ENCODE data around the gene MAMDC2. TPM values are rescaled to one million over a fixed set of nuclear protein-coding genes. Genes with fewer than 3 reads are reported as not detected.

MAMDC2 gene
- total RNA-seq, 1 experiment from 2014 or later = 1.2 TPM

GRCh38 chr9:70064496-70064895 is 20.8 kb downstream of the MAMDC2 start:
- no peaks in the 10 kb centered on the region for H3K36me3 ChIP-seq (ENCODE audit: control insufficient read depth in 1 of 2, insufficient read depth in 2 of 2, low read length in 2 of 2)
- H3K4me2 ChIP-seq (ENCODE audit: low read length) = no peak overlapping the region
- no TSS peak for BruUV-seq (replicated peaks)
- TF ChIP-seq YY1 (IDR thresholded peaks at IDR 0.05; ENCODE audit: extremely low read depth, insufficient replicate concordance, low read depth, low read length) (no peak), CEBPB (IDR thresholded peaks at IDR 0.05; ENCODE audit: low read depth) (no peak), EZH2 (IDR thresholded peaks at IDR 0.05) (no peak), EZH2phosphoT487 (IDR thresholded peaks at IDR 0.05; ENCODE audit: borderline replicate concordance) (no peak), MAX (IDR thresholded peaks at IDR 0.05) (no peak), ZFX (IDR thresholded peaks at IDR 0.05) (no peak), EGR1 (IDR thresholded peaks at IDR 0.05; ENCODE audit: low read depth) (no peak), ZNF274 (IDR thresholded peaks at IDR 0.05; ENCODE audit: low read depth, low read length) (no peak), JUND (IDR thresholded peaks at IDR 0.05) (no peak), POLR2AphosphoS5 (IDR thresholded peaks at IDR 0.05; ENCODE audit: low read depth, low read length) (no peak), SRF (IDR thresholded peaks at IDR 0.05; ENCODE audit: low read depth) (no peak), SIN3A (IDR thresholded peaks at IDR 0.05; ENCODE audit: low read depth) (no peak)
- TF ChIP-seq, protein P1, sequence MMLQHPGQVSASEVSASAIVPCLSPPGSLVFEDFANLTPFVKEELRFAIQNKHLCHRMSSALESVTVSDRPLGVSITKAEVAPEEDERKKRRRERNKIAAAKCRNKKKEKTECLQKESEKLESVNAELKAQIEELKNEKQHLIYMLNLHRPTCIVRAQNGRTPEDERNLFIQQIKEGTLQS (IDR thresholded peaks at IDR 0.05) = no peak
- no peak overlapping the region for H3K27ac ChIP-seq (ENCODE audit: low read depth, low read length)
- H3K4me3 ChIP-seq (replicated peaks in 1 of 2; ENCODE audit: low read depth in 1 of 2, low read length in 2 of 2) = no peak overlapping the region
- DNase-seq (ENCODE audit: low read depth, low spot score) (no peak), ATAC-seq (no peak)
- CTCF ChIA-PET = no interaction called here
- RAD21 ChIA-PET (ENCODE audit: low non-redundant PET in 1 of 2, low total read pairs in 2 of 2, uncharacterized antibody in 2 of 2, unreplicated experiment in 2 of 2) = no interaction called here
- no peaks in the 10 kb centered on the region for H3K4me1 ChIP-seq (ENCODE audit: control insufficient read depth in 1 of 2, insufficient read depth in 2 of 2, low read length in 2 of 2)
- no peaks in the 10 kb centered on the region for H3K79me2 ChIP-seq (ENCODE audit: insufficient read depth, low read length)
- H3K9me3 ChIP-seq (ENCODE audit: control insufficient read depth in 1 of 2, insufficient read depth in 1 of 2, low read depth in 1 of 2, low read length in 2 of 2) = no peaks in the 10 kb centered on the region
- POLR2A ChIA-PET = no interaction called here
- intact Hi-C loops (cut with micrococcal nuclease) = no loop called here
- H4K20me1 ChIP-seq (ENCODE audit: insufficient read depth) = no peaks in the 10 kb centered on the region
- H2AFZ ChIP-seq (ENCODE audit: low read depth, low read length, poor library complexity, severe bottlenecking) = no peak overlapping the region
- H3K27me3 ChIP-seq (ENCODE audit: insufficient read depth, low read length) = no peaks in the 10 kb centered on the region
- H3K9me2 ChIP-seq (ENCODE audit: insufficient read depth) = no peaks in the 10 kb centered on the region
- H3K9ac ChIP-seq (ENCODE audit: low read length) = no peak overlapping the region

GRCh38 chr9:70065572-70065971 is 21.9 kb downstream of the MAMDC2 start:
- POLR2A ChIA-PET = no interaction called here
- ATAC-seq = no peak

More at GRCh38 chr9:70065572-70065971, 21.9 kb downstream of the MAMDC2 start:
- CTCF ChIA-PET = no interaction called here
- no peaks in the 10 kb centered on the region for H3K9me3 ChIP-seq (ENCODE audit: control insufficient read depth in 1 of 2, insufficient read depth in 1 of 2, low read depth in 1 of 2, low read length in 2 of 2)
- no peaks in the 10 kb centered on the region for H3K27me3 ChIP-seq (ENCODE audit: insufficient read depth, low read length)
- no peak for DNase-seq (ENCODE audit: low read depth, low spot score)
- BruUV-seq (replicated peaks) = no TSS peak
- H3K4me3 ChIP-seq (replicated peaks in 1 of 2; ENCODE audit: low read depth in 1 of 2, low read length in 2 of 2) = no peak overlapping the region
- TF ChIP-seq CEBPB (IDR thresholded peaks at IDR 0.05; ENCODE audit: low read depth) (no peak), TCF7L2 (IDR thresholded peaks at IDR 0.05; ENCODE audit: borderline replicate concordance, extremely low read depth, insufficient read depth, insufficient read length) (no peak), YY1 (IDR thresholded peaks at IDR 0.05; ENCODE audit: extremely low read depth, insufficient replicate concordance, low read depth, low read length) (no peak)
- TF ChIP-seq, protein P1 (IDR thresholded peaks at IDR 0.05) = no peak
- TF ChIP-seq, protein P2, sequence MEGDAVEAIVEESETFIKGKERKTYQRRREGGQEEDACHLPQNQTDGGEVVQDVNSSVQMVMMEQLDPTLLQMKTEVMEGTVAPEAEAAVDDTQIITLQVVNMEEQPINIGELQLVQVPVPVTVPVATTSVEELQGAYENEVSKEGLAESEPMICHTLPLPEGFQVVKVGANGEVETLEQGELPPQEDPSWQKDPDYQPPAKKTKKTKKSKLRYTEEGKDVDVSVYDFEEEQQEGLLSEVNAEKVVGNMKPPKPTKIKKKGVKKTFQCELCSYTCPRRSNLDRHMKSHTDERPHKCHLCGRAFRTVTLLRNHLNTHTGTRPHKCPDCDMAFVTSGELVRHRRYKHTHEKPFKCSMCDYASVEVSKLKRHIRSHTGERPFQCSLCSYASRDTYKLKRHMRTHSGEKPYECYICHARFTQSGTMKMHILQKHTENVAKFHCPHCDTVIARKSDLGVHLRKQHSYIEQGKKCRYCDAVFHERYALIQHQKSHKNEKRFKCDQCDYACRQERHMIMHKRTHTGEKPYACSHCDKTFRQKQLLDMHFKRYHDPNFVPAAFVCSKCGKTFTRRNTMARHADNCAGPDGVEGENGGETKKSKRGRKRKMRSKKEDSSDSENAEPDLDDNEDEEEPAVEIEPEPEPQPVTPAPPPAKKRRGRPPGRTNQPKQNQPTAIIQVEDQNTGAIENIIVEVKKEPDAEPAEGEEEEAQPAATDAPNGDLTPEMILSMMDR (IDR thresholded peaks at IDR 0.05 in 2 of 3, conservative IDR thresholded peaks at IDR 0.05 in 1 of 3; ENCODE audit: borderline replicate concordance in 1 of 3, insufficient read depth in 1 of 3, low read depth in 2 of 3, low read length in 2 of 3) = no peak
- H3K9me2 ChIP-seq (ENCODE audit: insufficient read depth) = no peaks in the 10 kb centered on the region
- no peaks in the 10 kb centered on the region for H3K36me3 ChIP-seq (ENCODE audit: control insufficient read depth in 1 of 2, insufficient read depth in 2 of 2, low read length in 2 of 2)
- RAD21 ChIA-PET (ENCODE audit: low non-redundant PET in 1 of 2, low total read pairs in 2 of 2, uncharacterized antibody in 2 of 2, unreplicated experiment in 2 of 2) = no interaction called here
- no peaks in the 10 kb centered on the region for H3K4me1 ChIP-seq (ENCODE audit: control insufficient read depth in 1 of 2, insufficient read depth in 2 of 2, low read length in 2 of 2)
- no peak overlapping the region for H3K4me2 ChIP-seq (ENCODE audit: low read length)
- no peak overlapping the region for H3K9ac ChIP-seq (ENCODE audit: low read length)
- H3K79me2 ChIP-seq (ENCODE audit: insufficient read depth, low read length) = no peaks in the 10 kb centered on the region
- no peak overlapping the region for H3K27ac ChIP-seq (ENCODE audit: low read depth, low read length)
- H4K20me1 ChIP-seq (ENCODE audit: insufficient read depth) = no peaks in the 10 kb centered on the region
- intact Hi-C loops (cut with micrococcal nuclease) = no loop called here
- no peak overlapping the region for H2AFZ ChIP-seq (ENCODE audit: low read depth, low read length, poor library complexity, severe bottlenecking)

Measured in HCT116 (cell line).